ENCODE data around the gene VAV1. TPM values are rescaled to one million over a fixed set of nuclear protein-coding genes. Genes with fewer than 3 reads are reported as not detected.

VAV1 gene
- total and polyA plus RNA-seq, 2 of the 13 experiments (the other 11 are each of a cell fraction or from before 2014, with no cell fraction given), result not detected

DNA sequence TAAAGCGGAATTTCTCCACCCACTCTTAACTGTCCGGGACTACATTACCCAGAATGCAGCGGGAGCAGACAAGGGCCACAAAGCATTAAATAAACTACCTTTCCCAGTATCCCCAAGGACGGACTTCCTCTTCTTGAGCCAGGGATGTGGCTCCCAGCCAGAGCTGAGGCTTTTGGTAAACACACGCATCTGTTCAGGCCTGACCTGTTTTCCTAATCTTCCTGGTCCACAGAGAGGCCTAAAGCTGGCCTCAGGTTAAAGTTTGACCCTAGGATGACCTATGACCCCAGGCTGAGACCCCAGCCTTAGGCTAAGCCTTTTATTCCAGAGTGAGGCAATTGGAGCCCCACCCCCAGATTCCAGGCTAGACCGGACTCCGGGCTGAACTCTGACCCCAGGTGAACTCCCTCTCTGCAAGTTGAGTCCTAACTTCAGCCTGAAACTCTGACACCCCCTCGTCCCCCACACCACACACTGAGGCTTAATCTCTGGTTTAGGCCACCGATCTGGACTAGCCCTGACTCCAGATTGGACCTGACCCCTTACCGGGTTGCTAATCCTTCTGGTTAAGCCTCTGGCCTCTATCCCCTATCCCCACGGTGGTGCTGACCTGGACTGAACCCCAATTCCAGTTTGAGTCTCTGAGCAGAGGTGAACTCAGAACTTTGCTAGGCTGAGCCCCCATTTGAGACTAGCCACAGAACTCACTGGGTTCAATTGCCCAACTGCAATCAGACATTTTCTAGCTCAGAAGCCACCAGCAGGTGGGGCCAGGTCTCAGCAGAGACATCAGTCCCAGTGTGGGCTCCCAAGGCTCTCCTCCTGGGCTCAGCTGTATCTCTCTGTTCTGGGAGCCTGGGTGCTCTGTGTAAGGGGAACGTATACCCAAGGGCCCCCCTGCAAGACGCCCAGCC is 34.4 kb upstream of the VAV1 start (continued):
- peak; percentile 22; the same call in 1 of the 2 replicates for TF ChIP-seq TARDBP (CRISPR knock-in tag; IDR thresholded peaks at IDR 0.05)

DNA sequence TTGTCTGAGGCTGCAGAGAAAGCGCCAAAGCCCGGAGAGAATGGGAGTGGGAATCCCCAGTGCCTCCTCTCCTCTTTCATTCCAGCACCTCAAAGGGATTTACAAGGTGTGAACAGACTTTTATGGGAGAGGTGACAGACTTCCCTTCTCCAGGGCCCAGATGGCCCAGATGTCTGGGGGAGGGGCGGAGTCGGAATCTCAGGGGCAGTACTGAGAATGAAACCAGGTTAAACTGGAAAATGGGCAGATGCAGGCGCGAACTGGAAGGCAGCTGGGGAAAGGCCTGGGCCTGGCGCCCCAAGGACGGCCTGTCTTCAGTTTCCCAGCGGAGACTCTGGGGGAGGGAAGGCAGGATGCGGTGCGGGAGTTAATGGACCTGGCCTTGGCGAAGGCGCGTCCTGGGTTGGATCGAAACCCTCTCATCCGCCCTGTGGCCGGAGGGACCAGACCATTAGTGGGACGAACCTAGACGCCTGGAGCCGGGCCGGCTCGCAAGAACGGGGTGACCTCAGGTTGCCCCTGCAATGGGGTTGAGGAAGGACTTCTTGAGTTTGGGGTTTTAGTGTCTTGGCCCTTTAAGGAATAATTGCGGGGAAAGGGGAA is 33.6 kb upstream of the VAV1 start:
- in situ Hi-C loops (cut with HindIII; ENCODE audit: extremely low pct_ligation_motif_present, low pct_unique_long_range_greater_than_20kb), result loop anchor here (5.0 kb wide), 1 partner anchor 123 kb away; no protein-coding TSS in a partner anchor
- no TSS peak for BruUV-seq (replicated peaks)
- Histone ChIP-seq H3K4me3 (replicated peaks in 1 of 3; ENCODE audit: insufficient read depth in 1 of 3, low read depth in 2 of 3, low read length in 3 of 3) (peak overlapping the region; percentile 67 to 100 (median 82)), H3K9me3 (ENCODE audit: low read length) (no peaks in the 10 kb centered on the region), H3K27ac (ENCODE audit: extremely low read length, insufficient read depth, low read length) (peak overlapping the region; percentile 80), H3K9ac (ENCODE audit: insufficient read depth, low read depth, low read length) (peak overlapping the region; percentile 69), H3K27me3 (ENCODE audit: control insufficient read depth in 1 of 2, insufficient read depth in 2 of 2, low read length in 2 of 2) (no peaks in the 10 kb centered on the region; a peak in 1 of 5 replicates), H3K4me2 (ENCODE audit: low read depth, low read length) (peak overlapping the region; percentile 93), H3K36me3 (replicated peaks in 1 of 2; ENCODE audit: control insufficient read depth in 1 of 2, insufficient read depth in 2 of 2, low read length in 2 of 2) (peaks cover 4 to 12% of the 10 kb centered on the region in 2 experiments; a peak in 4 of 5 replicates), H2AFZ (ENCODE audit: low read length) (no peak overlapping the region), H4K20me1 (ENCODE audit: insufficient read depth, low read length) (peaks cover 15% of the 10 kb centered on the region), H3K79me2 (ENCODE audit: insufficient read depth, low read length) (peaks cover 32% of the 10 kb centered on the region), H3K4me1 (ENCODE audit: insufficient read depth, low read length) (peaks cover 62% of the 10 kb centered on the region)
- WGBS (ENCODE audit: low lambda C conversion rate), result 0% methylated on average over 12 of the region's 24 CpGs
- ATAC-seq (no peak), FAIRE-seq (no peak), DNase-seq (ENCODE audit: low spot score) (no peak)
- ChIA-PET POLR2A (interaction anchor here (0.8 to 5.4 kb wide), 10 partner anchors 9 to 330 kb away, joined by 3 to 278 read pairs (median 8); partner anchors contain the start of genes C3 and ZNF557), CTCF (ENCODE audit: low intra/inter-chr PET ratio, low total read pairs) (interaction anchor here (3.1 to 3.4 kb wide), 3 partner anchors 14 to 124 kb away, joined by 17 to 31 read pairs (median 25); no protein-coding TSS in a partner anchor)
- intact Hi-C loops (cut with micrococcal nuclease; ENCODE audit: unreplicated experiment), result loop anchor here (1.0 to 10.0 kb wide), 3 partner anchors 14 to 1136 kb away; partner anchors contain the start of gene PRR36
- TF ChIP-seq ZNF605 (CRISPR knock-in tag; IDR thresholded peaks at IDR 0.05) (no peak), ZNF572 (CRISPR knock-in tag; IDR thresholded peaks at IDR 0.05) (no peak), SPEN (CRISPR knock-in tag; IDR thresholded peaks at IDR 0.05; ENCODE audit: low read depth) (no peak), ZMYM2 (CRISPR knock-in tag; IDR thresholded peaks at IDR 0.05) (no peak), ZNF816 (CRISPR knock-in tag; IDR thresholded peaks at IDR 0.05; ENCODE audit: borderline replicate concordance) (no peak), ZFP90 (CRISPR knock-in tag; IDR thresholded peaks at IDR 0.05; ENCODE audit: borderline replicate concordance) (0 out of 2 replicates have a peak, but pooled peaks have one; percentile 41), RNF2 (conservative IDR thresholded peaks at IDR 0.05; ENCODE audit: low read depth) (no peak), YEATS4 (CRISPR knock-in tag; IDR thresholded peaks at IDR 0.05; ENCODE audit: borderline replicate concordance) (peak; percentile 7; the same call in 1 of the 2 replicates), SRY (CRISPR knock-in tag; IDR thresholded peaks at IDR 0.05) (0 out of 2 replicates have a peak, but pooled peaks have one; percentile 19), FOXJ3 (CRISPR knock-in tag; IDR thresholded peaks at IDR 0.05; ENCODE audit: borderline replicate concordance) (no peak), ZBTB1 (CRISPR knock-in tag; IDR thresholded peaks at IDR 0.05; ENCODE audit: borderline replicate concordance) (no peak), CENPX (CRISPR knock-in tag; IDR thresholded peaks at IDR 0.05) (no peak), KDM2A (CRISPR knock-in tag; IDR thresholded peaks at IDR 0.05; ENCODE audit: borderline replicate concordance, low read depth) (no peak), YY1 (IDR thresholded peaks at IDR 0.05; ENCODE audit: insufficient read depth, insufficient replicate concordance, low read depth, low read length) (peak; percentile 24), HIVEP1 (CRISPR knock-in tag; IDR thresholded peaks at IDR 0.05) (no peak), ZNF792 (CRISPR knock-in tag; IDR thresholded peaks at IDR 0.05) (no peak)
- TF ChIP-seq, protein P1, sequence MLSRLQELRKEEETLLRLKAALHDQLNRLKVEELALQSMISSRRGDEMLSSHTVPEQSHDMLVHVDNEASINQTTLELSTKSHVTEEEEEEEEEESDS (CRISPR knock-in tag; IDR thresholded peaks at IDR 0.05; ENCODE audit: borderline replicate concordance), result no peak
- TF ChIP-seq, protein P2, sequence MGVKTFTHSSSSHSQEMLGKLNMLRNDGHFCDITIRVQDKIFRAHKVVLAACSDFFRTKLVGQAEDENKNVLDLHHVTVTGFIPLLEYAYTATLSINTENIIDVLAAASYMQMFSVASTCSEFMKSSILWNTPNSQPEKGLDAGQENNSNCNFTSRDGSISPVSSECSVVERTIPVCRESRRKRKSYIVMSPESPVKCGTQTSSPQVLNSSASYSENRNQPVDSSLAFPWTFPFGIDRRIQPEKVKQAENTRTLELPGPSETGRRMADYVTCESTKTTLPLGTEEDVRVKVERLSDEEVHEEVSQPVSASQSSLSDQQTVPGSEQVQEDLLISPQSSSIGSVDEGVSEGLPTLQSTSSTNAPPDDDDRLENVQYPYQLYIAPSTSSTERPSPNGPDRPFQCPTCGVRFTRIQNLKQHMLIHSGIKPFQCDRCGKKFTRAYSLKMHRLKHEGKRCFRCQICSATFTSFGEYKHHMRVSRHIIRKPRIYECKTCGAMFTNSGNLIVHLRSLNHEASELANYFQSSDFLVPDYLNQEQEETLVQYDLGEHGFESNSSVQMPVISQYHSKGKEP (CRISPR knock-in tag; IDR thresholded peaks at IDR 0.05), result no peak
- TF ChIP-seq, protein P3, sequence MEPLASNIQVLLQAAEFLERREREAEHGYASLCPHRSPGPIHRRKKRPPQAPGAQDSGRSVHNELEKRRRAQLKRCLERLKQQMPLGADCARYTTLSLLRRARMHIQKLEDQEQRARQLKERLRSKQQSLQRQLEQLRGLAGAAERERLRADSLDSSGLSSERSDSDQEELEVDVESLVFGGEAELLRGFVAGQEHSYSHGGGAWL (CRISPR knock-in tag; IDR thresholded peaks at IDR 0.05), result peak; percentile 22; the same call in 1 of the 2 replicates
